GM18519 (cell line): ENCODE results near the gene TBC1D24.

Experiments
- ATAC-seq: cut with Tn5 transposase; IDR thresholded peaks from one replicate; pipeline ENCODE4 v1.9.1; 2021; ENCODE audit warnings: mild to moderate bottlenecking, moderate library complexity; ENCODE audit not compliant: unreplicated experiment, low FRiP score

Gene TBC1D24

GRCh38 chr16:2449118-2449517, 25.8 kb upstream of the TBC1D24 start:
- ATAC-seq: no peak

GRCh38 chr16:2450535-2450934, 24.4 kb upstream of the TBC1D24 start:
- no peak for ATAC-seq

- ATAC-seq: no peak
Measured at GRCh38 chr16:2450975-2451381, 23.9 kb upstream of the TBC1D24 start.

GRCh38 chr16:2451851-2452320, 23.0 kb upstream of the TBC1D24 start:
- no peak for ATAC-seq

- ATAC-seq: no peak
Measured at GRCh38 chr16:2452650-2453049, 22.3 kb upstream of the TBC1D24 start.

- no peak for ATAC-seq
Measured at GRCh38 chr16:2455081-2455845, 19.7 kb upstream of the TBC1D24 start.

- no peak for ATAC-seq
Measured at GRCh38 chr16:2456551-2457153, 18.3 kb upstream of the TBC1D24 start.

- ATAC-seq: no peak
Measured at GRCh38 chr16:2457267-2457666, 17.7 kb upstream of the TBC1D24 start.

GRCh38 chr16:2457946-2458345, 17.0 kb upstream of the TBC1D24 start:
- ATAC-seq: no peak

- no peak for ATAC-seq
Measured at GRCh38 chr16:2458887-2459646, 15.9 kb upstream of the TBC1D24 start.

- peak; percentile 86 for ATAC-seq
Measured at GRCh38 chr16:2459647-2460390, 15.1 kb upstream of the TBC1D24 start, which contains the start of gene TEDC2. Gene TEDC2 (plus strand): TSS chr16:2460109. CDS start chr16:2460145, 36 bp downstream.

GRCh38 chr16:2460391-2460713, 14.6 kb upstream of the TBC1D24 start:
- no peak for ATAC-seq

- no peak for ATAC-seq
Measured at GRCh38 chr16:2460916-2461315, 14.0 kb upstream of the TBC1D24 start.

GRCh38 chr16:2462031-2462866, 12.7 kb upstream of the TBC1D24 start:
- no peak for ATAC-seq

- ATAC-seq: no peak
Measured at GRCh38 chr16:2464333-2464732, 10.6 kb upstream of the TBC1D24 start.

GRCh38 chr16:2465653-2466415, 9.1 kb upstream of the TBC1D24 start:
- no peak for ATAC-seq

GRCh38 chr16:2466667-2467527, 8.0 kb upstream of the TBC1D24 start:
- ATAC-seq: no peak

GRCh38 chr16:2467528-2468232, 7.2 kb upstream of the TBC1D24 start:
- no peak for ATAC-seq
